GM21717 (cell line): ENCODE results near the gene KCNH4.
"Not testable (repeated sequence)": the region's sequence is repeated elsewhere in the genome, so short reads cannot be mapped to it uniquely, and the experiment has no call there.

ENCODE experiments used
- ATAC-seq: cut with Tn5 transposase; IDR thresholded peaks from one replicate; pipeline ENCODE4 v1.9.1; 2021; ENCODE audit warnings: mild to moderate bottlenecking, moderate library complexity; ENCODE audit not compliant: unreplicated experiment

KCNH4 gene

GRCh38 chr17:42180922-42181850, at the start of gene KCNH4:
KCNH4 (minus strand) TSS chr17:42181142; CDS start chr17:42180945, 197 bp downstream.
- no peak for ATAC-seq

- ATAC-seq, result no peak
Measured at GRCh38 chr17:42230225-42230624, 49.3 kb upstream of the KCNH4 start.

GRCh38 chr17:42227849-42228700, 47.1 kb upstream of the KCNH4 start:
- no peak for ATAC-seq

- ATAC-seq, result no peak
Measured at GRCh38 chr17:42225646-42226045, 44.7 kb upstream of the KCNH4 start.

GRCh38 chr17:42224651-42225050, 43.7 kb upstream of the KCNH4 start:
- no peak for ATAC-seq

GRCh38 chr17:42221886-42222745, 41.2 kb upstream of the KCNH4 start:
- ATAC-seq, result no peak

- not testable (repeated sequence) for ATAC-seq
Measured at GRCh38 chr17:42219280-42219679, 38.3 kb upstream of the KCNH4 start.

- no peak for ATAC-seq
Measured at GRCh38 chr17:42214156-42214555, 33.2 kb upstream of the KCNH4 start.

GRCh38 chr17:42212382-42212781, 31.4 kb upstream of the KCNH4 start:
- ATAC-seq, result no peak

GRCh38 chr17:42211921-42212341, 31.0 kb upstream of the KCNH4 start:
- not testable (repeated sequence) for ATAC-seq

- ATAC-seq, result no peak
Measured at GRCh38 chr17:42210046-42210445, 29.1 kb upstream of the KCNH4 start.

GRCh38 chr17:42206153-42206612, 25.2 kb upstream of the KCNH4 start:
- not testable (repeated sequence) for ATAC-seq

- no peak for ATAC-seq
Measured at GRCh38 chr17:42203354-42203753, 22.4 kb upstream of the KCNH4 start.

- ATAC-seq, result no peak
Measured at GRCh38 chr17:42202696-42203095, 21.8 kb upstream of the KCNH4 start.

- no peak for ATAC-seq
Measured at GRCh38 chr17:42202159-42202558, 21.2 kb upstream of the KCNH4 start.

GRCh38 chr17:42201458-42201772, 20.5 kb upstream of the KCNH4 start:
- ATAC-seq, result no peak

GRCh38 chr17:42200706-42201457, 19.9 kb upstream of the KCNH4 start:
- ATAC-seq, result no peak

- no peak for ATAC-seq
Measured at GRCh38 chr17:42199416-42200011, 18.6 kb upstream of the KCNH4 start.

- no peak for ATAC-seq
Measured at GRCh38 chr17:42198897-42199296, 18.0 kb upstream of the KCNH4 start.
